GM12892 (cell line): ENCODE results near the gene PTPA.

Source experiments
- POLR2A ChIP-seq: IDR thresholded peaks from 2 replicates; pipeline ENCODE4 v1.6.1; 2011; ENCODE audit warnings: low read depth, low read length, control low read depth
- POLR2AphosphoS5 ChIP-seq: IDR thresholded peaks from 2 replicates; pipeline ENCODE4 v1.6.1; 2011; ENCODE audit warnings: low read depth, low read length, control low read depth
- TAF1 ChIP-seq: IDR thresholded peaks from 2 replicates; pipeline ENCODE4 v1.6.1; 2011; ENCODE audit warnings: low read depth, mild to moderate bottlenecking, control low read depth, low read length, borderline replicate concordance

GRCh38 chr9:129139233-129139992 lies 28.2 kb downstream of the PTPA start:
- no peak for TF ChIP-seq POLR2A
- TF ChIP-seq POLR2AphosphoS5, result no peak; the same call in 1 of the 2 replicates
- no peak for TF ChIP-seq TAF1
